H1 (cell line): ENCODE results near the gene NR2C2. TPM values are rescaled to one million over a fixed set of nuclear protein-coding genes. Genes with fewer than 3 reads are reported as not detected.

ENCODE experiments used
- CTCF ChIA-PET: fragments of 300-600 bp; sonication (Branson Sonifier 250); formaldehyde crosslinking; loops from one replicate; lab custom pipeline; 2021; ENCODE audit not compliant: partially characterized antibody; lab: Charles Lee
- POLR2A ChIA-PET: fragments of 300-600 bp; sonication (Branson Sonifier 250); formaldehyde crosslinking; loops from one replicate; lab custom pipeline; 2021; ENCODE audit warnings: inconsistent platforms; ENCODE audit not compliant: partially characterized antibody; lab: Charles Lee
- DNase-seq, 2 experiments: peaks; one replicate each; pipeline versions ENCODE4 v3.0.0 to v3.0.0-alpha.2; 2010 to 2022; ENCODE audit warnings: low spot score in 2 of 2, low read depth in 1 of 2, mixed read lengths in 1 of 2
- FAIRE-seq: peaks from 2 replicates; lab custom pipeline; 2011; peaks lifted over from hg19 to GRCh38; lab: Jason Lieb, UNC
- H2AFZ ChIP-seq: 2 replicates; pipeline ENCODE4 v1.8.1; 2012; ENCODE audit warnings: low read length, inconsistent platforms
- H2AK5ac ChIP-seq: 2 replicates; pipeline ENCODE4 v1.6.1; 2013; ENCODE audit warnings: low read depth, low read length
- H2BK120ac ChIP-seq: replicated peaks from 2 replicates; pipeline ENCODE3; 2013; ENCODE audit warnings: low read depth, low read length, inconsistent platforms
- H2BK12ac ChIP-seq: 2 replicates; pipeline ENCODE4 v1.6.1; 2013; ENCODE audit warnings: low read depth, low read length
- H2BK15ac ChIP-seq: 2 replicates; pipeline ENCODE4 v1.6.1; 2013; ENCODE audit warnings: low read length
- H2BK20ac ChIP-seq: 2 replicates; pipeline ENCODE4 v1.6.1; 2013; ENCODE audit warnings: low read length
- H2BK5ac ChIP-seq: 2 replicates; pipeline ENCODE4 v1.6.1; 2013; ENCODE audit warnings: low read depth, low read length
- H3K14ac ChIP-seq: 2 replicates; pipeline ENCODE4 v1.6.1; 2013; ENCODE audit warnings: inconsistent platforms; ENCODE audit not compliant: insufficient read length
- H3K18ac ChIP-seq: 2 replicates; pipeline ENCODE4 v1.6.1; 2013; ENCODE audit warnings: low read length; ENCODE audit errors: extremely low read depth
- H3K23ac ChIP-seq: 2 replicates; pipeline ENCODE4 v1.6.1; 2013; ENCODE audit warnings: inconsistent platforms; ENCODE audit not compliant: insufficient read length
- H3K23me2 ChIP-seq: 2 replicates; pipeline ENCODE4 v1.6.1; 2013; ENCODE audit warnings: low read depth, low read length
- H3K27ac ChIP-seq: 2 replicates; pipeline ENCODE4 v1.6.1; 2011; ENCODE audit warnings: low read depth, low read length, inconsistent platforms
- H3K27me3 ChIP-seq, 4 experiments: replicated peaks in 1 of 4; 1 replicate in 1 of 4; 2 replicates in 3 of 4; pipeline versions ENCODE4 v1.6.1 to v1.8.1; 2011 to 2013; ENCODE audit warnings: low read length in 3 of 4, mild to moderate bottlenecking in 3 of 4, inconsistent platforms in 2 of 4, mixed read lengths in 2 of 4, moderate library complexity in 1 of 4; ENCODE audit not compliant: control insufficient read depth in 3 of 4, insufficient read depth in 3 of 4; ENCODE audit errors: extremely low read depth in 1 of 4
- H3K36me3 ChIP-seq, 4 experiments: 2 replicates each; pipeline versions ENCODE4 v1.6.1 to v1.8.1; 2011 to 2013; ENCODE audit warnings: mild to moderate bottlenecking in 4 of 4, low read length in 3 of 4, moderate library complexity in 2 of 4, control low read depth in 1 of 4, inconsistent platforms in 1 of 4; ENCODE audit not compliant: insufficient read depth in 4 of 4, control insufficient read depth in 2 of 4
- H3K4ac ChIP-seq: replicated peaks from 2 replicates; pipeline ENCODE3; 2013; ENCODE audit warnings: low read length, low read depth, mixed read lengths, inconsistent platforms; ENCODE audit not compliant: insufficient read length
- H3K4me1 ChIP-seq, 4 experiments: replicated peaks in 1 of 4; 1 replicate in 1 of 4; 2 replicates in 3 of 4; pipeline versions ENCODE4 v1.6.1 to v1.8.1; 2011 to 2013; ENCODE audit warnings: low read length in 3 of 4, inconsistent platforms in 2 of 4, mixed read lengths in 1 of 4; ENCODE audit not compliant: insufficient read depth in 4 of 4, control insufficient read depth in 3 of 4
- H3K4me2 ChIP-seq, 2 experiments: 2 replicates each; pipeline versions ENCODE4 v1.6.1 to v1.8.1; 2011 to 2013; ENCODE audit warnings: low read depth in 2 of 2, low read length in 2 of 2, control low read depth in 1 of 2, inconsistent platforms in 1 of 2, mild to moderate bottlenecking in 1 of 2; ENCODE audit not compliant: insufficient read depth in 1 of 2
- H3K4me3 ChIP-seq, 4 experiments: fragments of 200-600, 300-600 bp in 1 of 4; sonication (generic), shearing (Covaris generic), sonication (Bioruptor Twin) in 1 of 4; 2 replicates each; pipeline versions ENCODE4 v1.5.1 to v1.8.1; 2011 to 2016; ENCODE audit warnings: low read length in 4 of 4, low read depth in 3 of 4, control low read depth in 2 of 4, inconsistent platforms in 2 of 4, mild to moderate bottlenecking in 2 of 4, mixed read lengths in 1 of 4, moderate library complexity in 1 of 4; ENCODE audit not compliant: insufficient read depth in 2 of 4; ENCODE audit errors: extremely low read depth in 1 of 4
- H3K56ac ChIP-seq: replicated peaks from 2 replicates; pipeline ENCODE3; 2013; ENCODE audit warnings: low read depth, mild to moderate bottlenecking, mixed read lengths, low read length, inconsistent platforms; ENCODE audit not compliant: insufficient read length
- H3K79me1 ChIP-seq: 2 replicates; pipeline ENCODE4 v1.6.1; 2013; ENCODE audit warnings: low read depth, low read length, control low read depth
- H3K79me2 ChIP-seq, 2 experiments: 2 replicates each; pipeline versions ENCODE4 v1.6.1 to v1.8.1; 2012 to 2013; ENCODE audit warnings: low read length in 2 of 2, mild to moderate bottlenecking in 2 of 2, inconsistent platforms in 1 of 2; ENCODE audit not compliant: insufficient read depth in 2 of 2, control insufficient read depth in 1 of 2
- H3K9ac ChIP-seq, 4 experiments: replicated peaks in 1 of 4; 1 replicate in 1 of 4; 2 replicates in 3 of 4; pipeline versions ENCODE4 v1.6.1 to v1.8.1; 2011 to 2013; ENCODE audit warnings: low read depth in 3 of 4, low read length in 3 of 4, control low read depth in 2 of 4, mild to moderate bottlenecking in 2 of 4, moderate library complexity in 2 of 4, inconsistent platforms in 1 of 4; ENCODE audit errors: extremely low read depth in 1 of 4
- H3K9me3 ChIP-seq, 2 experiments: 2 replicates each; pipeline versions ENCODE4 v1.6.1 to v1.8.1; 2012 to 2013; ENCODE audit warnings: mild to moderate bottlenecking in 2 of 2, moderate library complexity in 2 of 2, control low read depth in 1 of 2, inconsistent platforms in 1 of 2, low read depth in 1 of 2, low read length in 1 of 2, mixed read lengths in 1 of 2; ENCODE audit not compliant: insufficient read depth in 2 of 2
- H4K20me1 ChIP-seq, 2 experiments: replicated peaks in 1 of 2; 2 replicates each; pipeline versions ENCODE3 to v1.8.1; 2011 to 2013; ENCODE audit warnings: inconsistent platforms in 2 of 2, low read length in 2 of 2, mild to moderate bottlenecking in 1 of 2; ENCODE audit not compliant: insufficient read depth in 2 of 2, control insufficient read depth in 1 of 2
- H4K5ac ChIP-seq: 2 replicates; pipeline ENCODE4 v1.6.1; 2013; ENCODE audit warnings: low read length, low read depth, mixed read lengths, inconsistent platforms; ENCODE audit not compliant: insufficient read length
- H4K8ac ChIP-seq: 2 replicates; pipeline ENCODE4 v1.8.0; 2013; ENCODE audit warnings: mild to moderate bottlenecking, moderate library complexity, low read length, inconsistent platforms; ENCODE audit not compliant: insufficient read depth; ENCODE audit errors: extremely low read depth
- H4K91ac ChIP-seq: replicated peaks from 2 replicates; pipeline ENCODE3; 2013; ENCODE audit warnings: low read length, mixed read lengths, inconsistent platforms; ENCODE audit not compliant: insufficient read length
- ASH2L ChIP-seq: fragments of 200-600, 300-600 bp; sonication (generic); IDR thresholded peaks from one replicate; pipeline ENCODE4 v1.7.1; 2017; ENCODE audit warnings: low read length
- CTBP2 ChIP-seq: IDR thresholded peaks from 2 replicates; pipeline ENCODE4 v1.7.0; 2011; ENCODE audit warnings: borderline replicate concordance, mild to moderate bottlenecking, moderate library complexity, mixed read lengths, low read length; ENCODE audit not compliant: insufficient read depth, insufficient read length
- EGR1 ChIP-seq: IDR thresholded peaks from 2 replicates; pipeline ENCODE4 v1.6.1; 2011; ENCODE audit warnings: low read depth, low read length, borderline replicate concordance
- FOSL1 ChIP-seq: IDR thresholded peaks from 2 replicates; pipeline ENCODE4 v1.6.1; 2011; ENCODE audit warnings: mild to moderate bottlenecking, low read depth, low read length, moderate library complexity; ENCODE audit not compliant: insufficient read depth
- GTF2F1 ChIP-seq: IDR thresholded peaks from 2 replicates; pipeline ENCODE4 v1.6.1; 2012; ENCODE audit warnings: low read depth, low read length, improper control_type of control experiment, borderline replicate concordance
- NANOG ChIP-seq: IDR thresholded peaks from 2 replicates; pipeline ENCODE4 v1.6.1; 2011; ENCODE audit warnings: low read length, low read depth, mild to moderate bottlenecking, inconsistent platforms; ENCODE audit not compliant: insufficient read depth, poor library complexity, severe bottlenecking
- POLR2A ChIP-seq, 2 experiments: IDR thresholded peaks; 1 replicate in 1 of 2; 2 replicates in 1 of 2; pipeline ENCODE4 v1.6.1; 2011; ENCODE audit warnings: low read depth in 2 of 2, low read length in 2 of 2, mild to moderate bottlenecking in 2 of 2; ENCODE audit errors: control extremely low read depth in 1 of 2
- RAD21 ChIP-seq, 2 experiments: IDR thresholded peaks in 1 of 2; conservative IDR thresholded peaks in 1 of 2; 2 replicates each; pipeline ENCODE4 v1.6.1; 2011; ENCODE audit warnings: low read depth in 2 of 2, low read length in 2 of 2, improper control_type of control experiment in 1 of 2, inconsistent platforms in 1 of 2, mild to moderate bottlenecking in 1 of 2, moderate library complexity in 1 of 2
- TBP ChIP-seq: IDR thresholded peaks from 2 replicates; pipeline ENCODE4 v1.6.1; 2011; ENCODE audit warnings: low read depth, low read length, improper control_type of control experiment
- TEAD4 ChIP-seq: IDR thresholded peaks from 2 replicates; pipeline ENCODE4 v1.6.1; 2012; ENCODE audit warnings: low read depth, low read length, inconsistent platforms, mixed read lengths
- WGBS, 2 experiments: shearing (Covaris generic) in 1 of 2; methylation state at CpG; one replicate each; pipeline versions ENCODE4 v1.1.6 to v1.1.7; 2013 to 2015; ENCODE audit warnings: low lambda C conversion rate in 2 of 2, mixed read lengths in 2 of 2, inconsistent platforms in 1 of 2, low coverage in 1 of 2, missing lambda C conversion rate in 1 of 2; ENCODE audit not compliant: insufficient replicate concordance in 2 of 2, insufficient coverage in 1 of 2, insufficient read length in 1 of 2; ENCODE audit errors: extremely low coverage in 1 of 2, missing lambda C conversion rate in 1 of 2; 5-methylcytosine and 5-hydroxymethylcytosine counted together
- polyA plus RNA-seq, 7 experiments: library from polyadenylated mRNA; depleted of rRNA in 3 of 7; stranded (reverse) in 5 of 7; unstranded in 2 of 7; fragments of >200 nt in 5 of 7; fragments of 200-250 nt in 2 of 7; gene quantifications; 1 replicate in 5 of 7; 2 replicates in 1 of 7; 4 replicates in 1 of 7; pipeline versions ENCODE4 v1.2.1 to v1.2.3, GENCODE V29; 2011 to 2013; ENCODE audit warnings: missing spikeins in 2 of 7, mixed read lengths in 2 of 7
- total RNA-seq: library from RNA; stranded (reverse); fragmentation: NEBNext Ultra II Directional; extraction: Animal tissue kit (Norgen Biotek cat#: 25700); gene quantifications from 2 replicates; pipeline ENCODE4 v1.2.1, GENCODE V29; 2021
- TF ChIP-seq, protein P1 (sequence below): IDR thresholded peaks from 2 replicates; pipeline ENCODE4 v1.6.1; 2012; ENCODE audit warnings: inconsistent platforms

NR2C2 gene
- total and polyA plus RNA-seq, 2 of the 8 experiments (the other 6 are each of a cell fraction or from before 2014, with no cell fraction given): 16.6 to 44.4 TPM

GRCh38 chr3:15083252-15083651, 135.9 kb downstream of the NR2C2 start:
- Histone ChIP-seq H3K56ac (no peak overlapping the region), H3K9ac (no peak overlapping the region), H3K18ac (no peak overlapping the region), H4K20me1 (peaks cover 0 to 3% of the 10 kb centered on the region in 2 experiments), H3K9me3 (no peaks in the 10 kb centered on the region), H3K27me3 (no peaks in the 10 kb centered on the region), H3K79me2 (no peaks in the 10 kb centered on the region), H2AFZ (no peak overlapping the region), H2BK120ac (no peak overlapping the region), H3K14ac (no peak overlapping the region), H4K5ac (no peak overlapping the region), H2BK20ac (no peak overlapping the region), H4K8ac (no peak overlapping the region), H2BK15ac (no peak overlapping the region), H2BK5ac (no peak overlapping the region), H3K23ac (no peak overlapping the region), H3K4me2 (no peak overlapping the region), H3K4ac (no peak overlapping the region), H4K91ac (no peak overlapping the region), H2BK12ac (no peak overlapping the region), H3K4me1 (no peaks in the 10 kb centered on the region), H3K4me3 (no peak overlapping the region), H2AK5ac (no peak overlapping the region), H3K23me2 (no peaks in the 10 kb centered on the region), H3K36me3 (peaks cover 4 to 28% (median 13%) of the 10 kb centered on the region in 4 experiments; a peak in 5 of 8 replicates), H3K27ac (no peak overlapping the region), H3K79me1 (no peaks in the 10 kb centered on the region)
- ChIA-PET CTCF (interaction anchor here (1.0 kb wide), 1 partner anchor 157 kb away, joined by 3 read pairs; no protein-coding TSS in a partner anchor), POLR2A (no interaction called here)
- TF ChIP-seq GTF2F1 (no peak), FOSL1 (no peak), RAD21 (IDR thresholded peaks at IDR 0.05 in 1 of 2, conservative IDR thresholded peaks at IDR 0.05 in 1 of 2; ENCODE audit: low read depth in 2 of 2, low read length in 2 of 2) (no peak), CTBP2 (no peak), NANOG (no peak), POLR2A (IDR thresholded peaks at IDR 0.05; ENCODE audit: control extremely low read depth in 1 of 2, low read depth in 2 of 2, low read length in 2 of 2) (no peak), TEAD4 (no peak), ASH2L (no peak), EGR1 (no peak), TBP (no peak)
- TF ChIP-seq, protein P1, sequence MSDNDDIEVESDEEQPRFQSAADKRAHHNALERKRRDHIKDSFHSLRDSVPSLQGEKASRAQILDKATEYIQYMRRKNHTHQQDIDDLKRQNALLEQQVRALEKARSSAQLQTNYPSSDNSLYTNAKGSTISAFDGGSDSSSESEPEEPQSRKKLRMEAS: no peak
- WGBS, 2 experiments: 81% methylated on average over 1 of the region's 1 CpG; no CpG with 5 or more reads in 1 of the 2 experiments
- DNase-seq: no peak
- FAIRE-seq: no peak
